Neural cell (in vitro differentiated cells): Measurements from ENCODE around the gene MRPL23. TPM values are rescaled to one million over a fixed set of nuclear protein-coding genes. Genes with fewer than 3 reads are reported as not detected.

ENCODE experiments used
- H2AFZ ChIP-seq: fragments of 200-600, 300-800 bp; sonication (generic), shearing (Covaris generic); 2 replicates; pipeline ENCODE4 v1.6.0; 2014; ENCODE audit warnings: low read depth, mild to moderate bottlenecking, antibody characterized with exemption, low read length, moderate library complexity
- H3F3A ChIP-seq: fragments of 200-600 bp; shearing (Covaris generic); 2 replicates; pipeline ENCODE4 v1.6.1; 2016; ENCODE audit warnings: mild to moderate bottlenecking, moderate library complexity, mixed read lengths, antibody characterized with exemption, low read length; ENCODE audit not compliant: insufficient read depth, poor library complexity, severe bottlenecking
- H3K27ac ChIP-seq: fragments of 200-600, 300-800 bp; sonication (generic), shearing (Covaris generic); 2 replicates; pipeline ENCODE4 v1.5.1; 2014; ENCODE audit warnings: mild to moderate bottlenecking, low read length, moderate library complexity
- H3K27me3 ChIP-seq: fragments of 300-800, 200-600 bp; sonication (generic), shearing (Covaris generic); 2 replicates; pipeline ENCODE4 v1.6.0; 2014; ENCODE audit warnings: mild to moderate bottlenecking, low read depth, low read length, moderate library complexity; ENCODE audit not compliant: insufficient read depth
- H3K36me3 ChIP-seq: fragments of 300-800, 200-600 bp; sonication (generic), shearing (Covaris generic); 2 replicates; pipeline ENCODE4 v1.5.1; 2014; ENCODE audit warnings: mild to moderate bottlenecking, antibody characterized with exemption, low read length, moderate library complexity; ENCODE audit not compliant: insufficient read depth
- H3K4me2 ChIP-seq: fragments of 300-800, 200-600 bp; sonication (generic), shearing (Covaris generic); 2 replicates; pipeline ENCODE4 v1.6.0; 2014; ENCODE audit warnings: mild to moderate bottlenecking, low read length
- H3K4me3 ChIP-seq: fragments of 300-800, 200-600 bp; sonication (generic), shearing (Covaris generic); 2 replicates; pipeline ENCODE4 v1.5.1; 2014; ENCODE audit warnings: mild to moderate bottlenecking, low read length, moderate library complexity
- H3K79me2 ChIP-seq: fragments of 200-600 bp; shearing (Covaris generic); replicated peaks from 2 replicates; pipeline ENCODE4 v1.6.0; 2014; ENCODE audit warnings: mild to moderate bottlenecking, low read length, moderate library complexity; ENCODE audit not compliant: insufficient read depth
- H3K9ac ChIP-seq: fragments of 300-800, 200-600 bp; sonication (generic), shearing (Covaris generic); 2 replicates; pipeline ENCODE4 v1.6.1; 2016; ENCODE audit warnings: mild to moderate bottlenecking, low read length, mixed read lengths
- H3K9me2 ChIP-seq: fragments of 200-600 bp; shearing (Covaris generic); 2 replicates; pipeline ENCODE4 v1.6.1; 2016; ENCODE audit warnings: mild to moderate bottlenecking, low read length, mixed read lengths; ENCODE audit not compliant: insufficient read depth
- H3K9me3 ChIP-seq: fragments of 200-600, 300-800 bp; sonication (generic), shearing (Covaris generic); 2 replicates; pipeline ENCODE4 v1.6.1; 2016; ENCODE audit warnings: mild to moderate bottlenecking, mixed run types, low read length, moderate library complexity, mixed read lengths
- H4K20me1 ChIP-seq: fragments of 200-600 bp; shearing (Covaris generic); 2 replicates; pipeline ENCODE4 v1.6.1; 2016; ENCODE audit warnings: mild to moderate bottlenecking, mixed run types; ENCODE audit not compliant: insufficient read depth
- EP300 ChIP-seq: fragments of 450-650 bp; conservative IDR thresholded peaks from 2 replicates; pipeline ENCODE4 v1.6.1; 2014; ENCODE audit warnings: antibody characterized with exemption, mild to moderate bottlenecking, moderate library complexity; ENCODE audit not compliant: poor library complexity, severe bottlenecking
- EZH2 ChIP-seq: fragments of 200-600, 300-800 bp; shearing (Covaris generic), sonication (generic); IDR thresholded peaks from 2 replicates; pipeline ENCODE4 v1.6.1; 2014; ENCODE audit warnings: antibody characterized with exemption, low read length, borderline replicate concordance, mild to moderate bottlenecking; ENCODE audit not compliant: insufficient read depth, poor library complexity, severe bottlenecking
- MXI1 ChIP-seq: fragments of 450-650 bp; conservative IDR thresholded peaks from 2 replicates; pipeline ENCODE4 v1.6.1; 2014; ENCODE audit warnings: antibody characterized with exemption, mild to moderate bottlenecking; ENCODE audit not compliant: poor library complexity, severe bottlenecking
- POLR2AphosphoS5 ChIP-seq: IDR thresholded peaks from 2 replicates; pipeline ENCODE4 v1.6.1; 2012
- RAD21 ChIP-seq: fragments of 450-650 bp; conservative IDR thresholded peaks from 2 replicates; pipeline ENCODE4 v1.6.1; 2014; ENCODE audit warnings: antibody characterized with exemption, mild to moderate bottlenecking, moderate library complexity
- SMC3 ChIP-seq: fragments of 450-650 bp; conservative IDR thresholded peaks from 2 replicates; pipeline ENCODE4 v1.6.1; 2014; ENCODE audit warnings: antibody characterized with exemption, mild to moderate bottlenecking, moderate library complexity; ENCODE audit not compliant: poor library complexity
- TAF1 ChIP-seq: IDR thresholded peaks from 2 replicates; pipeline ENCODE4 v1.6.1; 2012; ENCODE audit warnings: low read depth
- polyA plus RNA-seq: library from polyadenylated mRNA; depleted of rRNA; stranded (reverse); fragments of >200 nt; gene quantifications from 2 replicates; pipeline ENCODE4 v1.2.3, GENCODE V29; 2014
- TF ChIP-seq, protein P1 (sequence below): IDR thresholded peaks from 2 replicates; pipeline ENCODE4 v1.6.1; 2012; ENCODE audit warnings: borderline replicate concordance
- TF ChIP-seq, protein P2 (sequence below): fragments of 450-650 bp; IDR thresholded peaks from 2 replicates; pipeline ENCODE4 v1.5.1; 2014; ENCODE audit warnings: antibody characterized with exemption, mild to moderate bottlenecking, moderate library complexity; ENCODE audit not compliant: poor library complexity, severe bottlenecking

The MRPL23 gene
- polyA plus RNA-seq, 1 donor from 2014 or later: 154 TPM

DNA sequence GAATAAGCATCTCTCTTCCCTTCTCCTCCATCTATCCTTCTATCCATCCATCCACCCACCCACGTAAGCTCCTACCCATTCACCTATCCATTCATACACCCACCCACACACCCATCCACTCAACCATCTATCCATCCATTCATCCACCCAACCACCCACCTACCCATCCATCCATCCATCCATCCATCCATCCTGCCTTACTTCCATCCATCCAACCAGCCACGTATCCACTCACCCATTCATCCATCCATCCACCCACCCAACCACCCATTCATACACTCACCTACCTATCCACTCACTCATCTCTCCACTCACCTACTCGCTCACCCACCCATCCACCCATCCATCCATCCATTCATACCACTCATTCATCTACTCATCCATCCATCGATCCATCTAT is 14.5 kb upstream of the MRPL23 start:
- Histone ChIP-seq H3K4me3 (no peak overlapping the region), H3K27me3 (no peaks in the 10 kb centered on the region), H4K20me1 (no peaks in the 10 kb centered on the region), H3F3A (no peaks in the 10 kb centered on the region), H3K79me2 (no peaks in the 10 kb centered on the region), H3K27ac (no peak overlapping the region), H3K9me2 (no peaks in the 10 kb centered on the region), H3K4me2 (no peak overlapping the region), H3K9me3 (no peaks in the 10 kb centered on the region), H3K9ac (no peak overlapping the region), H2AFZ (no peak overlapping the region), H3K36me3 (no peaks in the 10 kb centered on the region)
- TF ChIP-seq POLR2AphosphoS5: no peak
- no peak for TF ChIP-seq EP300
- TF ChIP-seq SMC3: no peak
- no peak for TF ChIP-seq MXI1
- TF ChIP-seq, protein P1, sequence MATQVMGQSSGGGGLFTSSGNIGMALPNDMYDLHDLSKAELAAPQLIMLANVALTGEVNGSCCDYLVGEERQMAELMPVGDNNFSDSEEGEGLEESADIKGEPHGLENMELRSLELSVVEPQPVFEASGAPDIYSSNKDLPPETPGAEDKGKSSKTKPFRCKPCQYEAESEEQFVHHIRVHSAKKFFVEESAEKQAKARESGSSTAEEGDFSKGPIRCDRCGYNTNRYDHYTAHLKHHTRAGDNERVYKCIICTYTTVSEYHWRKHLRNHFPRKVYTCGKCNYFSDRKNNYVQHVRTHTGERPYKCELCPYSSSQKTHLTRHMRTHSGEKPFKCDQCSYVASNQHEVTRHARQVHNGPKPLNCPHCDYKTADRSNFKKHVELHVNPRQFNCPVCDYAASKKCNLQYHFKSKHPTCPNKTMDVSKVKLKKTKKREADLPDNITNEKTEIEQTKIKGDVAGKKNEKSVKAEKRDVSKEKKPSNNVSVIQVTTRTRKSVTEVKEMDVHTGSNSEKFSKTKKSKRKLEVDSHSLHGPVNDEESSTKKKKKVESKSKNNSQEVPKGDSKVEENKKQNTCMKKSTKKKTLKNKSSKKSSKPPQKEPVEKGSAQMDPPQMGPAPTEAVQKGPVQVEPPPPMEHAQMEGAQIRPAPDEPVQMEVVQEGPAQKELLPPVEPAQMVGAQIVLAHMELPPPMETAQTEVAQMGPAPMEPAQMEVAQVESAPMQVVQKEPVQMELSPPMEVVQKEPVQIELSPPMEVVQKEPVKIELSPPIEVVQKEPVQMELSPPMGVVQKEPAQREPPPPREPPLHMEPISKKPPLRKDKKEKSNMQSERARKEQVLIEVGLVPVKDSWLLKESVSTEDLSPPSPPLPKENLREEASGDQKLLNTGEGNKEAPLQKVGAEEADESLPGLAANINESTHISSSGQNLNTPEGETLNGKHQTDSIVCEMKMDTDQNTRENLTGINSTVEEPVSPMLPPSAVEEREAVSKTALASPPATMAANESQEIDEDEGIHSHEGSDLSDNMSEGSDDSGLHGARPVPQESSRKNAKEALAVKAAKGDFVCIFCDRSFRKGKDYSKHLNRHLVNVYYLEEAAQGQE: no peak
- TF ChIP-seq RAD21: no peak
- no peak for TF ChIP-seq TAF1
- no peak for TF ChIP-seq EZH2
- TF ChIP-seq, protein P2, sequence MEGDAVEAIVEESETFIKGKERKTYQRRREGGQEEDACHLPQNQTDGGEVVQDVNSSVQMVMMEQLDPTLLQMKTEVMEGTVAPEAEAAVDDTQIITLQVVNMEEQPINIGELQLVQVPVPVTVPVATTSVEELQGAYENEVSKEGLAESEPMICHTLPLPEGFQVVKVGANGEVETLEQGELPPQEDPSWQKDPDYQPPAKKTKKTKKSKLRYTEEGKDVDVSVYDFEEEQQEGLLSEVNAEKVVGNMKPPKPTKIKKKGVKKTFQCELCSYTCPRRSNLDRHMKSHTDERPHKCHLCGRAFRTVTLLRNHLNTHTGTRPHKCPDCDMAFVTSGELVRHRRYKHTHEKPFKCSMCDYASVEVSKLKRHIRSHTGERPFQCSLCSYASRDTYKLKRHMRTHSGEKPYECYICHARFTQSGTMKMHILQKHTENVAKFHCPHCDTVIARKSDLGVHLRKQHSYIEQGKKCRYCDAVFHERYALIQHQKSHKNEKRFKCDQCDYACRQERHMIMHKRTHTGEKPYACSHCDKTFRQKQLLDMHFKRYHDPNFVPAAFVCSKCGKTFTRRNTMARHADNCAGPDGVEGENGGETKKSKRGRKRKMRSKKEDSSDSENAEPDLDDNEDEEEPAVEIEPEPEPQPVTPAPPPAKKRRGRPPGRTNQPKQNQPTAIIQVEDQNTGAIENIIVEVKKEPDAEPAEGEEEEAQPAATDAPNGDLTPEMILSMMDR: no peak

DNA sequence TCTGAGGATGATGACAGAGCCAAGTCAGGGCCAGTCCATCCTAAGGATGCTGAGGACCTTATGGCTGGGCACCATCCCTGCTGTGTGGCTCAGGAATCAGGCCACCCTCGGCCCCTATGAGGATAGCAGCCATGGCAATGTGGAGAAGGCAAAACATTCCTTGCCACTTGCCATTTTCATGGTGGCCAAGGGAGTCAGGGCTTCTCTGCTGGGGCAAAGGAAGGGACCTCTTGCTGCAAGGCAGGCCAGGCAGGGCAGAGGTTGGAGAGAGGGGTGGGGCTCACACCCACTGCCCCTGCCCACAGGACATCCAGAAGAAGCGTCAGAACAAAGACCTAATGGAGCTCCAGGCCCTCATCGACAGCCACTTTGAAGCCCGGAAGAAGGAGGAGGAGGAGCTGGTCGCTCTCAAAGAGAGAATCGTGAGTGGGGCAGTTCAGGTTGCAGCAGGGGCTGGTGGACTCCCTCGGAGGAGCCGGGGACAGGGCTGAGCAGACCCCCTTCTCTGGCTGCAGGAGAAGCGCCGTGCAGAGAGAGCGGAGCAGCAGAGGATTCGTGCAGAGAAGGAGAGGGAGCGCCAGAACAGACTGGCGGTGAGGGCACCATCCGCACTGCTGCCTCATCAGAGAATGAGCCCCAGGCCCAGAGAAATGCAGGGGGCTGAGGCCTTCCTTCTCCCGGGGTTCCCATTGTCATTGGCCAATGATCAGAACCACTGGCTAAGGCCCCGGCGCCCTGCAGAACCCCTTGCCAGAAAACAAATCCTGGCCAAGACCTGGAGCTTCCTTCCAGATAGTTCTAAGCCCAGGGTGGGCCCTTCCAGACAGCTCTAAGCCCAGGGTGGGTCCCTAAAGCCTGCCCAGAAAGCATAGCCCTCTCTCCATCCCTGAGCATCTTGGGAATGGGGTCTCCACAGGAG is 13.5 kb upstream of the MRPL23 start:
- no peak overlapping the region for H3K9ac ChIP-seq
- H3K79me2 ChIP-seq: no peaks in the 10 kb centered on the region
- no peak overlapping the region for H3K4me3 ChIP-seq
- H3K9me3 ChIP-seq: no peaks in the 10 kb centered on the region
- no peaks in the 10 kb centered on the region for H3K36me3 ChIP-seq
- H3F3A ChIP-seq: no peaks in the 10 kb centered on the region
- no peaks in the 10 kb centered on the region for H4K20me1 ChIP-seq
- no peaks in the 10 kb centered on the region for H3K27me3 ChIP-seq
- TF ChIP-seq TAF1: no peak
- TF ChIP-seq, protein P1: no peak
- TF ChIP-seq EZH2: no peak
- no peak for TF ChIP-seq POLR2AphosphoS5
- no peaks in the 10 kb centered on the region for H3K9me2 ChIP-seq
- no peak overlapping the region for H2AFZ ChIP-seq
- H3K4me2 ChIP-seq: no peak overlapping the region
- no peak overlapping the region for H3K27ac ChIP-seq
